GM18519 (cell line): Measurements from ENCODE around the gene TMEM235.

ENCODE experiments used
- ATAC-seq: cut with Tn5 transposase; IDR thresholded peaks from one replicate; pipeline ENCODE4 v1.9.1; 2021; ENCODE audit warnings: mild to moderate bottlenecking, moderate library complexity; ENCODE audit not compliant: unreplicated experiment, low FRiP score

The TMEM235 gene

GRCh38 chr17:78236362-78237127 lies 5.1 kb downstream of the TMEM235 start:
- ATAC-seq: no peak

GRCh38 chr17:78237401-78238012 lies 6.1 kb downstream of the TMEM235 start:
- no peak for ATAC-seq

DNA sequence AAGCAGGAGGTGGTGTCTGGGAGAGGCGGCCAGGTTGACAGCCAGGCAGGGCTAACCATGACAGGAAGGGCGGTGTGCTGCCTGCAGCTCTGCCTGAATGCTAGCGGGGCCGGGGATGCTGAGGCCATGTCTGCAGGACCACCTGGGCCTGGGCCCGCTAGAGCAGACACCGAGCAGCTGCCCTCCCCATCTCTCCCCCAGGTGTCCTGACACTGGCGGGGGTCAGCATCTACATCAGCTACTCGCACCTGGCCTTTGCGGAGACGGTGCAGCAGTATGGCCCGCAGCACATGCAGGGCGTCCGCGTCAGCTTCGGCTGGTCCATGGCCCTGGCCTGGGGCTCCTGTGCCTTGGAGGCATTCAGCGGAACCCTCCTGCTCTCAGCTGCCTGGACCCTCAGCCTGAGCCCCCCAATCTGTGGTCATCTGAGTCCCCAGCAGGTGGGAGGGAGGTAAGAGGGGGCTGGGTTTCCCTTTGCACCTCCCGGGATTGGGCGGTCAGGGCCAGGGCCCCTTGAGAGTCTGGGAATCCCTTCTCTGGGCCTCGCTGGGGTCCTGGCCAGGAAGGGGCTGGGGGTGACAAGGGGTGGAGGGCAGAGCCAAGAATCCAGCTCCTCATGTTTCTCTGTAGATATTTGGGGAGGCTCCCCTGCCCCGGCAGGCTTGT lies 7.5 kb downstream of the TMEM235 start:
- no peak for ATAC-seq

- ATAC-seq: no peak
These were observed 8.1 kb downstream of the TMEM235 start for GRCh38 chr17:78239489-78239931.

- ATAC-seq: no peak
These were observed 8.7 kb downstream of the TMEM235 start for GRCh38 chr17:78240012-78240655.

GRCh38 chr17:78240839-78241238 lies 9.4 kb downstream of the TMEM235 start:
- ATAC-seq: no peak

DNA sequence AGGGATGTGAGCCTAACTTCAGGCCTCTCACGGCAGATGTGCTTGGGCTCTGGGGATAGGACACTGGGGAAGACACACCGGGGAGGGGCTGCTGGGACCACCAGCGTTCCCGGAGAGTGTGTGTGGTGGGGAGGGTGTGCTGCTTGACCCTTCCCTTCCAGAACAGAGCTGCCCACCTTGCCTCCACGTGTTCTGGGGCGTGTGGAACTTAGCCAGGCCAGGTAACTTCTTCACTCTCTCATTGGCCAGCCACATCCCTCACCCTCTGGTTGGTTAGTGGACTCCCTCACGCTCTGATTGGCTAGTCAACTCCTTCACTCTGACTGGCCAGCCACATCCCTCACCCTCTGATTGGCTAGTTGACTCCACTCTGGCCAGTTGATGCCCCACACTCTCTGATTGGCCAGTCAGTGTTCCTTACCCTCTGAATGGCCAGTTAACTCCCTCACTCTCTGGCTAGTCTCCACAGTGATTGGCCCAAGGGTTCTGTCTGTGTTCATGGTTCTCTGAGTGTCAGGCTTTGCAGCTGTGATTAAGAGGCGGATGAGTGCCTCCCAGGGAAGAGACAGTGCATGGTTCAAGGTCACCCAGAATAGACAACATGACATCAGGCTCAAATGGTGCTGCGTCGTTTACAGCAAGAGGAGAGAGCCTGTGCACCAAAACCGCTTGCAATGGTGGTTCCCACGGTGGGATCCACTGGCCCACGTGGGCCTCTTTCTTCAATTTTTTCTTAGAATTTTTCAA lies 10.0 kb downstream of the TMEM235 start:
- ATAC-seq: no peak

GRCh38 chr17:78242024-78242742 lies 10.8 kb downstream of the TMEM235 start:
- ATAC-seq: no peak

- no peak for ATAC-seq
These were observed 15.9 kb downstream of the TMEM235 start for GRCh38 chr17:78247304-78247703.

DNA sequence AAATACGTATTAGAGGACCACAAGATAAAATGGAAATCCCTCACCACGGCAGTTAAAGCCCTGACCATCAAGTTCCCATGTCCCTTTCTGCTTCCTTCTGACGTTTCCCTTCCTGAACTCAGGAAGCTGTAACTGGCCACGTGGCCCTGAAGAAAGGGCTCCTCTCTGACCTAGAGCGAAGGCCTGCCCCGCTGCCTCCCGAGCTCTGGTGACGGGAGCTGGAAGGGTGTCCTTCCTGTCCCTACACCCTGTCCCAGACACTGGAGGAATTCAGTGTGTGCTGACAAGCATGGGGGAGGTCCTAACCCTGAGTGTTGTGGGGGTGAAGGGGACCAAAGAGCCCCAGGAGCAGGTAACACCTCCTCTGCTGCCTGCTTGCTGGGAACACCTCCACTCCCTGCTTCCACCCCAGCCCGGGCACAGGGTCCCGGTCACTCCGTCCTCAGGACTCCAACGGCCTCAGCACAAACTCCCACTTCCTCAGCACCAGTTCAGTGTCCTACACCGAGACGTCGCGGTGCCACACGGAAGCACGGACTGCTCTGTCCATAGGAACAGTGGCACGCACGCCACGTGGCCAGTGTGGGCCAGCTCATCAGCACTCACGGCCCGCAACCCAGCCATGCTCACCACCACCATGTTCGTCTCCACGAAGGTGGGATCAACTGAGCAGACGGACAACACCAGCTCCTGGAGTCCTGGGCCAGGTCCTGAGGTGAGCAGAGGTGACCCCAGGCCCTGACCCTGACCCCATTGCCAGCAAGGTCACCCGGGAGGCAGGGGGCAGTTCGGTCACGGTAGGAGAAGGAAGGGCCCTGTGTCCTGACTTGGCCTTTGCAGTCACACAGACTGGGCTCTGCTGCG lies 16.9 kb downstream of the TMEM235 start:
- no peak for ATAC-seq

GRCh38 chr17:78249074-78249817 lies 17.8 kb downstream of the TMEM235 start:
- ATAC-seq: no peak

GRCh38 chr17:78249818-78250806 lies 18.7 kb downstream of the TMEM235 start:
- no peak for ATAC-seq

GRCh38 chr17:78250891-78251772 lies 19.7 kb downstream of the TMEM235 start:
- peak; percentile 40 for ATAC-seq

DNA sequence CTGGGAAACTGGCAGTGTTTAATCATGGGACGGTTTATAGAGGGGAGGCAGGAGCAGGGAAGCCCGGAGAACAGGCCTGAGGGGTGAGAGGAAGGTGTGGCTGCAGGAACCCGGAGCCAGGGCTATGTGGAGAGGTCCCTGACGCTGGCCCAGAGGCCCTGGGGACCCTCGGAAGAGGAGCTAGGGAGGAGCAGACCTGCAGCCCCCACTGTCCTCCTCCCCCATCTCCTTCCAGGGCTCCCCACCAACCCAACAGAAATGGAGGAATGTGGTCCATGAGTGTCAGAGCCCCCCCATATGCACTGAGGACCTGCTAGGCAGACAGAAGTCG lies 20.3 kb downstream of the TMEM235 start:
- no peak for ATAC-seq

DNA sequence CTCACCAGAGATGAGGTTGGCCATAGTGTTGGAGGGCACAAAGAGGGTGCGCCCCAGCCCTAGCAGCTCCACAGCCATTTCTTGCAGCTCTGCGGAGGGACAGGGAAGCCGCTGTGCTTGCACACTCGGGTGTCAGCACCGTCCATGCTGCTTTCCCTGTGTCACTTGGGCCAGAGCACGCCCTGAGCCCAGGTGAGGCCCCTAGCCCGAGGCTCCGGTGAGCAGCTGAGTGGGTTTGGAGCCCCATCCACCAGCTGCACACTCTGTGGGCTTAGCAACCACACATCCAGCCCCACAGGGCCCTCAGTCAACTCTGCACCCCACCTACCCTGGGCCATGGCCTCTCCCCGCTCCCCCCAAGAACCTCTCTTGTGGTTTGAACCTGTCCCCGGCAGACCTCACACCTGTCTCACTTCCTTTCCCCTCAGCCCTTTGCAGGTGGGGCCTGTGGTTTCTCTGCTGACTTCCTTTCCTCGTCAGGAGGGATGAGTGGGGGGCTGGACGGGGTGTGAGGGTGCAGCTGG lies 20.7 kb downstream of the TMEM235 start:
- ATAC-seq: no peak
